ENCODE results near the gene ABL1. TPM values are rescaled to one million over a fixed set of nuclear protein-coding genes. Genes with fewer than 3 reads are reported as not detected.

Gene ABL1
- total and polyA plus RNA-seq, 7 donors: 15.5 to 41.0 (median 31.2) TPM

GRCh38 chr9:130873966-130874365 is 38.9 kb downstream of the ABL1 start:
- Histone ChIP-seq H3K27me3 (ENCODE audit: insufficient read depth in 3 of 3, low read length in 2 of 3) (no peaks in the 10 kb centered on the region), H3K36me3 (ENCODE audit: insufficient read depth in 1 of 2, low read depth in 1 of 2) (peaks cover 6 to 81% of the 10 kb centered on the region in 2 donors), H3K9me3 (no peaks in the 10 kb centered on the region), H3K27ac (no peak overlapping the region), H3K4me3 (no peak overlapping the region), H3K4me1 (peaks cover 35% of the 10 kb centered on the region)
- ATAC-seq (no peak), DNase-seq (peak in 1 of 2 donors; percentile 24)
- WGBS, 3 donors: 84 to 95% (median 91%) methylated on average over 8 of the region's 8 CpGs
- TF ChIP-seq CTCF (IDR thresholded peaks at IDR 0.05): no peak
- intact Hi-C loops (cut with DNase I): loop anchor here in 1 of 2 donors (10.0 kb wide), 1 partner anchor 259 kb away; no protein-coding TSS in a partner anchor

GRCh38 chr9:130874783-130875182 is 39.7 kb downstream of the ABL1 start:
- no peak for TF ChIP-seq CTCF (IDR thresholded peaks at IDR 0.05)
- DNase-seq (peak in 1 of 2 donors; percentile 27), ATAC-seq (no peak)
- Histone ChIP-seq H3K27ac (no peak overlapping the region), H3K4me1 (peaks cover 27% of the 10 kb centered on the region), H3K36me3 (ENCODE audit: insufficient read depth in 1 of 2, low read depth in 1 of 2) (peaks cover 11 to 82% of the 10 kb centered on the region in 2 donors), H3K27me3 (ENCODE audit: insufficient read depth in 3 of 3, low read length in 2 of 3) (no peaks in the 10 kb centered on the region), H3K4me3 (no peak overlapping the region), H3K9me3 (no peaks in the 10 kb centered on the region)
- intact Hi-C loops (cut with DNase I): loop anchor here in 1 of 2 donors (10.0 kb wide), 1 partner anchor 260 kb away; no protein-coding TSS in a partner anchor
- 87 to 92% (median 91%) methylated on average over 5 of the region's 5 CpGs for WGBS, 3 donors

- ATAC-seq (no peak), DNase-seq (peak in 1 of 2 donors; percentile 19)
- no peak overlapping the region for H3K27ac ChIP-seq
- H3K4me1 ChIP-seq: peaks cover 14% of the 10 kb centered on the region
- no peaks in the 10 kb centered on the region for H3K9me3 ChIP-seq
- no peak overlapping the region for H3K4me3 ChIP-seq
- no peak for TF ChIP-seq CTCF (IDR thresholded peaks at IDR 0.05)
- intact Hi-C loops (cut with DNase I): loop anchor here in 1 of 2 donors (10.0 kb wide), 1 partner anchor 262 kb away; no protein-coding TSS in a partner anchor
- WGBS, 3 donors: 93 to 96% (median 94%) methylated on average over 6 of the region's 6 CpGs
- H3K27me3 ChIP-seq (ENCODE audit: insufficient read depth in 3 of 3, low read length in 2 of 3): no peaks in the 10 kb centered on the region
- H3K36me3 ChIP-seq (ENCODE audit: insufficient read depth in 1 of 2, low read depth in 1 of 2): peaks cover 21 to 97% of the 10 kb centered on the region in 2 donors
Measured at GRCh38 chr9:130877300-130877699, 42.2 kb downstream of the ABL1 start.

- WGBS, 3 donors: 92 to 95% (median 95%) methylated on average over 6 of the region's 6 CpGs
- intact Hi-C loops (cut with DNase I): loop anchor here in 1 of 2 donors (10.0 kb wide), 1 partner anchor 263 kb away; no protein-coding TSS in a partner anchor
Measured at GRCh38 chr9:130878295-130878694, 43.2 kb downstream of the ABL1 start.

More at GRCh38 chr9:130878295-130878694, 43.2 kb downstream of the ABL1 start:
- no peak overlapping the region for H3K27ac ChIP-seq
- DNase-seq: peak in 1 of 2 donors; percentile 19
- no peak overlapping the region for H3K4me3 ChIP-seq
- peaks cover 21 to 93% of the 10 kb centered on the region in 2 donors for H3K36me3 ChIP-seq (ENCODE audit: insufficient read depth in 1 of 2, low read depth in 1 of 2)
- H3K9me3 ChIP-seq: no peaks in the 10 kb centered on the region
- H3K4me1 ChIP-seq: peaks cover 5% of the 10 kb centered on the region
- no peaks in the 10 kb centered on the region for H3K27me3 ChIP-seq (ENCODE audit: insufficient read depth in 3 of 3, low read length in 2 of 3)
- no peak for ATAC-seq
- no peak for TF ChIP-seq CTCF (IDR thresholded peaks at IDR 0.05)
